SJSA1 (cell line): ENCODE data around the gene PRKCE. TPM values are rescaled to one million over a fixed set of nuclear protein-coding genes. Genes with fewer than 3 reads are reported as not detected.

Experiments used
- DNase-seq, 2 experiments: peaks; one replicate each; pipeline ENCODE4 v3.0.0-alpha.2; 2015 to 2020; ENCODE audit warnings: low spot score in 2 of 2, low read depth in 1 of 2
- H3K27ac ChIP-seq: fragments of 250-450 bp; sonication (Bioruptor Pico); 2 replicates; pipeline ENCODE4 v1.5.1; 2020; ENCODE audit warnings: mild to moderate bottlenecking, moderate library complexity
- H3K27me3 ChIP-seq: fragments of 250-450 bp; sonication (Bioruptor Pico); replicated peaks from 2 replicates; pipeline ENCODE4 v1.5.1; 2020; ENCODE audit warnings: mild to moderate bottlenecking, moderate library complexity
- H3K36me3 ChIP-seq: fragments of 250-450 bp; sonication (Bioruptor Pico); 2 replicates; pipeline ENCODE4 v1.5.1; 2020; ENCODE audit warnings: mild to moderate bottlenecking
- H3K4me1 ChIP-seq: fragments of 250-450 bp; sonication (Bioruptor Pico); replicated peaks from 2 replicates; pipeline ENCODE4 v1.6.1; 2021; ENCODE audit warnings: mild to moderate bottlenecking
- H3K4me3 ChIP-seq: fragments of 250-450 bp; sonication (Bioruptor Pico); 2 replicates; pipeline ENCODE4 v1.5.1; 2020; ENCODE audit warnings: mild to moderate bottlenecking
- H3K9me3 ChIP-seq: fragments of 250-450 bp; sonication (Bioruptor Pico); replicated peaks from 2 replicates; pipeline ENCODE4 v1.5.1; 2020; ENCODE audit warnings: mild to moderate bottlenecking
- total RNA-seq: library from RNA; depleted of rRNA; stranded (reverse); fragments of >200 nt; shearing (Covaris generic); gene quantifications from 2 replicates; pipeline ENCODE4 v1.2.3, GENCODE V29; 2014

Gene PRKCE
- total RNA-seq, 1 experiment from 2014 or later = 43.3 TPM

GRCh38 chr2:46050489-46050888, 399.0 kb downstream of the PRKCE start:
- no peak for DNase-seq
- Histone ChIP-seq H3K27me3 (no peaks in the 10 kb centered on the region), H3K27ac (no peak overlapping the region), H3K36me3 (no peaks in the 10 kb centered on the region), H3K9me3 (no peaks in the 10 kb centered on the region), H3K4me1 (no peaks in the 10 kb centered on the region), H3K4me3 (no peak overlapping the region)

GRCh38 chr2:46051085-46051484, 399.6 kb downstream of the PRKCE start:
- Histone ChIP-seq H3K9me3 (no peaks in the 10 kb centered on the region), H3K4me3 (no peak overlapping the region), H3K36me3 (no peaks in the 10 kb centered on the region), H3K27ac (no peak overlapping the region), H3K4me1 (no peaks in the 10 kb centered on the region), H3K27me3 (no peaks in the 10 kb centered on the region)
- no peak for DNase-seq

- Histone ChIP-seq H3K27me3 (no peaks in the 10 kb centered on the region), H3K36me3 (no peaks in the 10 kb centered on the region), H3K9me3 (no peaks in the 10 kb centered on the region), H3K4me3 (no peak overlapping the region), H3K4me1 (peaks cover 12% of the 10 kb centered on the region), H3K27ac (no peak overlapping the region)
- DNase-seq = peak in 1 of 2 experiments; percentile 7
Observed at GRCh38 chr2:46053564-46053963, 402.1 kb downstream of the PRKCE start.

GRCh38 chr2:46056541-46056940, 405.1 kb downstream of the PRKCE start:
- H3K4me1 ChIP-seq = peaks cover 15% of the 10 kb centered on the region
- no peaks in the 10 kb centered on the region for H3K27me3 ChIP-seq
- no peak overlapping the region for H3K27ac ChIP-seq
- no peaks in the 10 kb centered on the region for H3K36me3 ChIP-seq
- no peaks in the 10 kb centered on the region for H3K9me3 ChIP-seq
- DNase-seq = no peak
- H3K4me3 ChIP-seq = no peak overlapping the region

- Histone ChIP-seq H3K9me3 (no peaks in the 10 kb centered on the region), H3K4me1 (peaks cover 21% of the 10 kb centered on the region), H3K27me3 (no peaks in the 10 kb centered on the region), H3K36me3 (no peaks in the 10 kb centered on the region), H3K4me3 (no peak overlapping the region), H3K27ac (peak overlapping the region; percentile 20; the same call in 1 of the 2 replicates)
- peak; percentile 67 to 72 for DNase-seq
Observed at GRCh38 chr2:46058140-46058539, 406.7 kb downstream of the PRKCE start.

- H3K9me3 ChIP-seq = no peaks in the 10 kb centered on the region
- peak; percentile 85 to 91 for DNase-seq
Observed at GRCh38 chr2:46062637-46063412, 411.4 kb downstream of the PRKCE start.

GRCh38 chr2:46064396-46064795, 412.9 kb downstream of the PRKCE start:
- H3K4me3 ChIP-seq = no peak overlapping the region
- H3K36me3 ChIP-seq = no peaks in the 10 kb centered on the region
- no peak overlapping the region for H3K27ac ChIP-seq
- H3K27me3 ChIP-seq = no peaks in the 10 kb centered on the region
- DNase-seq = no peak
- peaks cover 56% of the 10 kb centered on the region for H3K4me1 ChIP-seq
- H3K9me3 ChIP-seq = no peaks in the 10 kb centered on the region

More at GRCh38 chr2:46062637-46063412, 411.4 kb downstream of the PRKCE start:
- Histone ChIP-seq H3K4me3 (no peak overlapping the region), H3K36me3 (no peaks in the 10 kb centered on the region), H3K4me1 (peaks cover 56% of the 10 kb centered on the region), H3K27ac (peak overlapping the region; percentile 57), H3K27me3 (no peaks in the 10 kb centered on the region)

- no peak overlapping the region for H3K4me3 ChIP-seq
- DNase-seq = no peak
- H3K36me3 ChIP-seq = no peaks in the 10 kb centered on the region
- H3K4me1 ChIP-seq = peaks cover 56% of the 10 kb centered on the region
- no peaks in the 10 kb centered on the region for H3K27me3 ChIP-seq
- peak overlapping the region; percentile 95 for H3K27ac ChIP-seq
- no peaks in the 10 kb centered on the region for H3K9me3 ChIP-seq
Observed at GRCh38 chr2:46065152-46065551, 413.7 kb downstream of the PRKCE start.

- Histone ChIP-seq H3K4me3 (no peak overlapping the region), H3K9me3 (no peaks in the 10 kb centered on the region), H3K36me3 (no peaks in the 10 kb centered on the region), H3K4me1 (peaks cover 60% of the 10 kb centered on the region), H3K27ac (peak overlapping the region; percentile 95), H3K27me3 (no peaks in the 10 kb centered on the region)
- DNase-seq = peak in 1 of 2 experiments; percentile 37
Observed at GRCh38 chr2:46066116-46066515, 414.6 kb downstream of the PRKCE start.

GRCh38 chr2:46066601-46067000, 415.1 kb downstream of the PRKCE start:
- Histone ChIP-seq H3K9me3 (no peaks in the 10 kb centered on the region), H3K27me3 (no peaks in the 10 kb centered on the region), H3K36me3 (no peaks in the 10 kb centered on the region), H3K4me3 (no peak overlapping the region), H3K4me1 (peaks cover 65% of the 10 kb centered on the region), H3K27ac (peak overlapping the region; percentile 95)
- peak in 1 of 2 experiments; percentile 21 for DNase-seq

GRCh38 chr2:46067062-46067461, 415.6 kb downstream of the PRKCE start:
- Histone ChIP-seq H3K27ac (peak overlapping the region; percentile 95), H3K9me3 (no peaks in the 10 kb centered on the region), H3K4me3 (no peak overlapping the region), H3K36me3 (no peaks in the 10 kb centered on the region), H3K27me3 (no peaks in the 10 kb centered on the region), H3K4me1 (peaks cover 70% of the 10 kb centered on the region)
- no peak for DNase-seq

GRCh38 chr2:46067501-46068305, 416.2 kb downstream of the PRKCE start:
- H3K4me1 ChIP-seq = peaks cover 75% of the 10 kb centered on the region
- H3K4me3 ChIP-seq = no peak overlapping the region
- H3K27ac ChIP-seq = peak overlapping the region; percentile 95
- no peaks in the 10 kb centered on the region for H3K36me3 ChIP-seq
- DNase-seq = peak; percentile 75 to 97
- no peaks in the 10 kb centered on the region for H3K27me3 ChIP-seq
- H3K9me3 ChIP-seq = no peaks in the 10 kb centered on the region

- Histone ChIP-seq H3K36me3 (no peaks in the 10 kb centered on the region), H3K4me1 (peaks cover 73% of the 10 kb centered on the region), H3K4me3 (no peak overlapping the region), H3K27me3 (no peaks in the 10 kb centered on the region), H3K27ac (peak overlapping the region; percentile 95), H3K9me3 (no peaks in the 10 kb centered on the region)
- DNase-seq = no peak
Observed at GRCh38 chr2:46068636-46069035, 417.2 kb downstream of the PRKCE start.

- peak overlapping the region; percentile 92 for H3K27ac ChIP-seq
- peaks cover 2% of the 10 kb centered on the region; the same call in 1 of the 2 replicates for H3K36me3 ChIP-seq
- H3K4me3 ChIP-seq = no peak overlapping the region
- no peak for DNase-seq
- no peaks in the 10 kb centered on the region for H3K27me3 ChIP-seq
- H3K9me3 ChIP-seq = no peaks in the 10 kb centered on the region
- H3K4me1 ChIP-seq = peaks cover 79% of the 10 kb centered on the region
Observed at GRCh38 chr2:46071074-46071473, 419.6 kb downstream of the PRKCE start.
